Measurements from ENCODE around the gene EYA2. TPM values are rescaled to one million over a fixed set of nuclear protein-coding genes. Genes with fewer than 3 reads are reported as not detected.

EYA2 gene
- total RNA-seq, 4 donors from 2014 or later, result 0.47 to 4.1 (median 2.2) TPM

DNA sequence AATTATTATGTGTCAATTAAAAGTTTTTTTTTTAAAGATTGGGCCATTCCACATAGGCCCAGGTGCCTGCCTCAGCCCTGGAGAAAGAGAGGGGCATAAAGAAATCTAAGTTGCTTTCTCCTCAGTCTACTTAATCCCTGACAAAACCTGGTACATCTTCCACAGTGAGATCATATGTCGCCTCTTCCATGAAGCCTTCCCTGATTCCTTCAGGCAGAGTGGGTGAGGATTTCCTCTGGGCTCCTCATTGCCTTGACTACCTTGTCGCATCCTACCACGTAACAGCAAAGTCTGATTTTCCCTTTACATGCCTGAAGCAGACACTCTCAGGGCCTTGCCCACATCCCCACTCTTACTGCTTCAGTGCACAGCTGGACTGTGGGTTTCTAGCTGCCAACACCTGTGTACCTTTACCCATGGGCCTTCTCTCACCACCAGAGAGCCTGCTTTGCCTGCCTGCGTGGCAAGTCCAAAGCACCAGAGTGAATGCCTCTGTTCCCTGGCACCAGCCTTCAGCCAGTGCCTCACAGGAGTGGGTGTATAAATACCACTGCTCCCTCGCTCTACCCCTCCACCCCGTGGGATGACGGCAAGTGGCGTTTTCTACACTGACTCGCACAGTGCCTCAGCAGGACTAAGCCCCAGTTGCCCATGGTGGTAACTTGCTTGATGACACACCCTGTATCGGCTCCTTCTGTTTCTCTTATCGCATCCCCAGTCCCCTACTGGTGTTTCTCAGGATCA, 68.0 kb downstream of the EYA2 start:
- H3K27me3 ChIP-seq, result peaks cover 51% of the 10 kb centered on the region
- 62 to 76% methylated on average over 6 to 11 of the region's 11 CpGs for WGBS, 2 donors (ENCODE audit: low coverage in 1 of 2)
- no peak for TF ChIP-seq EP300 (IDR thresholded peaks at IDR 0.05)
- TF ChIP-seq POLR2A (IDR thresholded peaks at IDR 0.05), result no peak
- TF ChIP-seq, protein P1, sequence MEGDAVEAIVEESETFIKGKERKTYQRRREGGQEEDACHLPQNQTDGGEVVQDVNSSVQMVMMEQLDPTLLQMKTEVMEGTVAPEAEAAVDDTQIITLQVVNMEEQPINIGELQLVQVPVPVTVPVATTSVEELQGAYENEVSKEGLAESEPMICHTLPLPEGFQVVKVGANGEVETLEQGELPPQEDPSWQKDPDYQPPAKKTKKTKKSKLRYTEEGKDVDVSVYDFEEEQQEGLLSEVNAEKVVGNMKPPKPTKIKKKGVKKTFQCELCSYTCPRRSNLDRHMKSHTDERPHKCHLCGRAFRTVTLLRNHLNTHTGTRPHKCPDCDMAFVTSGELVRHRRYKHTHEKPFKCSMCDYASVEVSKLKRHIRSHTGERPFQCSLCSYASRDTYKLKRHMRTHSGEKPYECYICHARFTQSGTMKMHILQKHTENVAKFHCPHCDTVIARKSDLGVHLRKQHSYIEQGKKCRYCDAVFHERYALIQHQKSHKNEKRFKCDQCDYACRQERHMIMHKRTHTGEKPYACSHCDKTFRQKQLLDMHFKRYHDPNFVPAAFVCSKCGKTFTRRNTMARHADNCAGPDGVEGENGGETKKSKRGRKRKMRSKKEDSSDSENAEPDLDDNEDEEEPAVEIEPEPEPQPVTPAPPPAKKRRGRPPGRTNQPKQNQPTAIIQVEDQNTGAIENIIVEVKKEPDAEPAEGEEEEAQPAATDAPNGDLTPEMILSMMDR (IDR thresholded peaks at IDR 0.05), result no peak
- TF ChIP-seq POLR2AphosphoS5 (IDR thresholded peaks at IDR 0.05), result no peak
- no peak overlapping the region for H3K4me3 ChIP-seq
- peaks cover 0 to 5% (median 0%) of the 10 kb centered on the region in 3 donors for H3K9me3 ChIP-seq
- no peaks in the 10 kb centered on the region for H3K4me1 ChIP-seq
- H3K36me3 ChIP-seq, result no peaks in the 10 kb centered on the region
- no peak overlapping the region for H3K27ac ChIP-seq
- ATAC-seq, result no peak

DNA sequence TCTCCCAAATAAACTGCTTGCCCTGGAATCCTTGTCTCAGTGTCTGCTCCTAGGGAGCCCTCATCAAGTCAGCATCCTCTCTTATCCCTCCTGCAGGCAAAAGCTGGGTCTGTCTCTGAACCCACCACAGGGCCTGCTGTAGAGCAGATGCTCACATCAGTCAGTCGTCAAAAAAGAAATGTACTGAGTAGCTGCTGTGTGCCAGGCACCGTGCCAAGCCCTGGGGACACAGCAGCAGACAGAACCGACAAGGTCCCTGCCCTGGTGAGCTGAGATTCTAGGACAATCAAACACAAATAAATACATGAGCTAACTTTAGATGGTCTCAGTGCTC, 68.5 kb downstream of the EYA2 start:
- no peaks in the 10 kb centered on the region for H3K9me3 ChIP-seq
- H3K27ac ChIP-seq, result no peak overlapping the region
- no peaks in the 10 kb centered on the region for H3K36me3 ChIP-seq
- H3K27me3 ChIP-seq, result peaks cover 56% of the 10 kb centered on the region
- no peaks in the 10 kb centered on the region for H3K4me1 ChIP-seq
- ATAC-seq, result no peak
- H3K4me3 ChIP-seq, result no peak overlapping the region
- TF ChIP-seq POLR2A (IDR thresholded peaks at IDR 0.05) (no peak), EP300 (IDR thresholded peaks at IDR 0.05) (no peak), POLR2AphosphoS5 (IDR thresholded peaks at IDR 0.05) (no peak)
- TF ChIP-seq, protein P1 (IDR thresholded peaks at IDR 0.05), result no peak
- no CpG with 5 or more reads among the region's 3 CpGs for WGBS, 2 donors (ENCODE audit: low coverage in 1 of 2)

DNA sequence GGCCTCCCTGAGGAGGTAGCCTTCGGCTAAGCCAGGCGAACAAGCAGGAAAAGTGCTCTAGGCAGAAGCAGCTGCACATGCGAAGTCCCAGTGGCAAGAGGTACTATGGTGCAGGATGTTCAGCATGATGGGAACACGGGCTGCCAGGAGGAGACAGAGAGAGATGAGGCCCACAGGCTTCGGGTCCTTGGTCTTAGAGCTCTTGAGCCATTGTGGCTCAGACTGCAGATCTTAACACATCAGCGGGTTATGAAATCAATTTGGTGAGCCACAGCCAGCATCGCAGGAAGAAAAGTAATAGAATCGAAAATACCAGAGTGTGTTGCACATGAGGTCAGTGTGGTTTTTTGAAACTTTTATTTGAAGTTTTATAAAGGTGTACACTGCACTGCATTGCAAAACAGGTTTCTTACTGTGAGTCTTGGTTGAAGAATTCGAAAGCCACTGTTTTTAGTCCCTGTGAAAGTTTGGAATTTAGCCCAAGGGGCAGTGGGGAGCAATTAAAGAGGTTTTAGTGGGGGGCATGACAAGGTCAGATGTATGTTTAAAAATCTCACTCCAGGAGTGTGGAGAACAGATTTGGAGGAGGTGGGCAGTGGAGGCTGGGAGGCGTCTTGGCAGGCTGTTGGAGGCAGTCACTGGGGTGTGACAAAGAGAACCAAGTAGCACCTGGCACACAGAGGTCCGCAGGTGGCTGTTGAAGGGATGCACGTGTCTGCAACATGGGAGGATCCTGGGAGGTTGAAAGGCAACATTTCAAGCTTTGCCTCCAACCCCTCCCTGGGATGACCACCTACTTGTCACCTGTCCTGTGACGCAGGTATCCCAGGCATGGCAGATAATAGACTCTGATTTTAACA, 69.3 kb downstream of the EYA2 start:
- TF ChIP-seq POLR2A (IDR thresholded peaks at IDR 0.05), result no peak
- TF ChIP-seq, protein P1 (IDR thresholded peaks at IDR 0.05), result no peak
- no peak for TF ChIP-seq EP300 (IDR thresholded peaks at IDR 0.05)
- TF ChIP-seq POLR2AphosphoS5 (IDR thresholded peaks at IDR 0.05), result no peak
- Histone ChIP-seq H3K9me3 (no peaks in the 10 kb centered on the region), H3K36me3 (no peaks in the 10 kb centered on the region), H3K4me3 (no peak overlapping the region), H3K4me1 (no peaks in the 10 kb centered on the region), H3K27me3 (peaks cover 63% of the 10 kb centered on the region), H3K27ac (no peak overlapping the region)
- ATAC-seq, result no peak
- WGBS, 2 donors (ENCODE audit: low coverage in 1 of 2), result 64 to 77% methylated on average over 7 to 10 of the region's 13 CpGs

DNA sequence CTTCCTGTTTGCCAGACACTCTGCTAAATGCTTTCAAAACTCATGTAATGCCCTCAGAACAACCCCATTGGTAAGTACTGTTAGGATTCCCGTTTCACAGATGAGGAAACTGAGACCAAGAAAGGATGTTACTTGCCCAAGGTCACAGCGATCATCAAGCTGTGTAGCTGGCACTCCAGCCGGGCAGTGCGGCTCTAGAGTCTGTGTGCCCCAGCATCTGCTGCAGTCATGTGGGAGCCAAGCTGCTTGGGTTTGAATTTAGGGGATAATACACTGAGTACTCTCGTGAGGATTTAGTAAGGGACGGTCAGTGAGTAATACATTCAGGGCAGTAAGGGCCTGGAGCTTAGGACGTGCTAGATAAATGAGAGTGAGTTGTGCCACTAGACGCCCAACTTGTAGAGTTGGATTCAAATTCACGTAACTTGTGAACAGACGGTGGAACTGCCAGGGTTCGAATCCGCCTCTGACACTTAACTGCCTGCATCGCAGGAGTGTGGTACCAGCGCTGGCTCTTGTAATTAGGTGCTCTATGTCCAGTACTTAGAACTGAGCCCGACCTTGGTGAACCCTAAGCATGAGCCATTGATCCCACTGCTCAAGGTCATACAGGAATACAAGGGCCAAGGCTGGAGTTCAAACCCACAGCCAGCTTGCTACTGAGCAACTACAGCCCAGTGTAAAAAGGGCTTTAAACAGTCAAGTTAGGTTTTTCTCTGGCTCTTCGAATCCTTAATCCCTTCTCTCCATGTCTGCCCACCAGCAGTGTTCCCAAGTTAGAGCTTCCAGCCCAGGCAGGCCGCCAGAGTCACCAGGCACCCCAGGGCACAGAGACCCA, 70.2 kb downstream of the EYA2 start:
- 94 to 97% methylated on average over 11 to 12 of the region's 17 CpGs for WGBS, 2 donors (ENCODE audit: low coverage in 1 of 2)
- peaks cover 65% of the 10 kb centered on the region for H3K27me3 ChIP-seq
- no peak overlapping the region for H3K27ac ChIP-seq
- no peaks in the 10 kb centered on the region for H3K4me1 ChIP-seq
- no peak for ATAC-seq
- H3K36me3 ChIP-seq, result no peaks in the 10 kb centered on the region
- H3K9me3 ChIP-seq, result no peaks in the 10 kb centered on the region
- no peak overlapping the region for H3K4me3 ChIP-seq
- TF ChIP-seq EP300 (IDR thresholded peaks at IDR 0.05), result no peak
- TF ChIP-seq, protein P1 (IDR thresholded peaks at IDR 0.05), result no peak
- no peak for TF ChIP-seq POLR2AphosphoS5 (IDR thresholded peaks at IDR 0.05)
- TF ChIP-seq POLR2A (IDR thresholded peaks at IDR 0.05), result no peak

Measured in gastroesophageal sphincter (tissue), 4 donors.